Natural killer cell (primary cell): ENCODE results near the gene GFER. TPM values are rescaled to one million over a fixed set of nuclear protein-coding genes. Genes with fewer than 3 reads are reported as not detected.

ENCODE experiments used
- ATAC-seq, 3 donors: fragments of 150-1000 bp in 2 of 3; fragments of 200-7000 bp in 1 of 3; cut with Tn5 transposase; 1 replicate in 1 of 3; 2 replicates in 2 of 3; pipeline ENCODE4 v1.10.0; 2021; ENCODE audit warnings: mild to moderate bottlenecking in 2 of 3, moderate library complexity in 2 of 3
- DNase-seq, 2 donors: peaks; one replicate each; pipeline versions ENCODE4 v3.0.0 to v3.0.0-alpha.2; 2013 to 2021; ENCODE audit warnings: mixed read lengths in 1 of 2
- H3K27ac ChIP-seq: one replicate; pipeline ENCODE4 v1.5.1; 2013; ENCODE audit warnings: mild to moderate bottlenecking, low read length
- H3K27me3 ChIP-seq: one replicate; pipeline ENCODE4 v1.6.1; 2013; ENCODE audit warnings: low read length; ENCODE audit not compliant: control insufficient read depth, insufficient read depth
- H3K36me3 ChIP-seq: one replicate; pipeline ENCODE4 v1.6.1; 2013; ENCODE audit warnings: low read length; ENCODE audit not compliant: control insufficient read depth, insufficient read depth
- H3K4me1 ChIP-seq: one replicate; pipeline ENCODE4 v1.6.1; 2013; ENCODE audit warnings: low read length; ENCODE audit not compliant: control insufficient read depth, insufficient read depth
- H3K4me3 ChIP-seq: one replicate; pipeline ENCODE4 v1.5.1; 2013; ENCODE audit warnings: low read length
- H3K9me3 ChIP-seq: one replicate; pipeline ENCODE4 v1.6.1; 2013; ENCODE audit warnings: low read length; ENCODE audit not compliant: control insufficient read depth, insufficient read depth
- H3K27ac Mint-ChIP-seq, 2 donors: one replicate each; pipeline ENCODE4 v1.8.0; 2022; ENCODE audit warnings: mild to moderate bottlenecking in 2 of 2, mixed read lengths in 2 of 2, moderate library complexity in 1 of 2
- H3K27me3 Mint-ChIP-seq, 2 donors: one replicate each; pipeline ENCODE4 v1.8.0; 2022; ENCODE audit warnings: low read depth in 2 of 2, mixed read lengths in 2 of 2
- H3K36me3 Mint-ChIP-seq: one replicate; pipeline ENCODE4 v1.8.0; 2022; ENCODE audit warnings: mixed read lengths
- H3K4me1 Mint-ChIP-seq, 2 donors: one replicate each; pipeline ENCODE4 v1.8.0; 2022; ENCODE audit warnings: mixed read lengths in 2 of 2
- H3K4me3 Mint-ChIP-seq: one replicate; pipeline ENCODE4 v1.8.0; 2022; ENCODE audit warnings: mild to moderate bottlenecking, moderate library complexity, mixed read lengths
- H3K9me3 Mint-ChIP-seq, 2 donors: one replicate each; pipeline ENCODE4 v1.8.0; 2022; ENCODE audit warnings: mixed read lengths in 2 of 2
- CTCF ChIP-seq: fragments of 200-600 bp; IDR thresholded peaks from one replicate; pipeline ENCODE4 v1.8.0; 2022; ENCODE audit warnings: antibody characterized with exemption
- WGBS: methylation state at CpG from one replicate; pipeline ENCODE4 v1.1.7; 2013; ENCODE audit warnings: missing lambda C conversion rate; ENCODE audit not compliant: insufficient coverage; 5-methylcytosine and 5-hydroxymethylcytosine counted together
- intact Hi-C: fragments of 100-400 bp; cut with micrococcal nuclease; formaldehyde crosslinking; loops from one replicate; pipeline ENCODE4 v1.14.2; 2022
- total RNA-seq, 4 donors: library from RNA; stranded (reverse); fragments of 120-200 nt in 1 of 4; gene quantifications; one replicate each; pipeline versions ENCODE4 v1.2.3 to v1.2.4, GENCODE V29; 2013 to 2022

Gene GFER
- total RNA-seq, 3 donors from 2014 or later (not counting 1 experiment from before 2014, with no cell fraction given) = 23.8 to 29.5 (median 24.6) TPM

GRCh38 chr16:1942047-1942809 lies 41.8 kb upstream of the GFER start:
- WGBS = 17% methylated on average over 12 of the region's 17 CpGs
- no peaks in the 10 kb centered on the region for H3K9me3 Mint-ChIP-seq
- H3K4me3 ChIP-seq = peak overlapping the region; percentile 74

GRCh38 chr16:1942810-1943726 lies 40.9 kb upstream of the GFER start, which contains the start of gene MSRB1:
MSRB1 (minus strand) TSS chr16:1943199; CDS start chr16:1943156, 43 bp downstream.
- Mint-ChIP-seq H3K27ac (peak within 1 kb of the TSS; percentile 74 to 91), H3K4me1 (peaks cover 6 to 24% of the 10 kb centered on the region in 2 donors), H3K27me3 (no peaks in the 10 kb centered on the region), H3K4me3 (peak within 1 kb of the TSS; percentile 90), H3K36me3 (no peaks in the 10 kb centered on the region), H3K9me3 (no peaks in the 10 kb centered on the region)
- ATAC-seq (peak; percentile 98 to 99 (median 98)), DNase-seq (peak; percentile 98 to 100)
- Histone ChIP-seq H3K4me1 (peaks cover 27% of the 10 kb centered on the region), H3K27ac (peak within 1 kb of the TSS; percentile 55), H3K9me3 (no peaks in the 10 kb centered on the region), H3K36me3 (peaks cover 14% of the 10 kb centered on the region), H3K27me3 (no peaks in the 10 kb centered on the region), H3K4me3 (peak within 1 kb of the TSS; percentile 74)
- TF ChIP-seq CTCF = no peak
- intact Hi-C loops = no loop called here
- WGBS = 1% methylated on average over 74 of the region's 77 CpGs

More at GRCh38 chr16:1942047-1942809, 41.8 kb upstream of the GFER start:
- no peaks in the 10 kb centered on the region for H3K9me3 ChIP-seq
- Mint-ChIP-seq H3K4me3 (peak overlapping the region; percentile 90), H3K27me3 (no peaks in the 10 kb centered on the region), H3K36me3 (no peaks in the 10 kb centered on the region), H3K27ac (peak overlapping the region; percentile 74 to 91), H3K4me1 (peaks cover 6 to 24% of the 10 kb centered on the region in 2 donors)
- no peak overlapping the region for H3K27ac ChIP-seq
- DNase-seq = no peak
- peaks cover 15% of the 10 kb centered on the region for H3K36me3 ChIP-seq
- ATAC-seq = no peak
- H3K27me3 ChIP-seq = no peaks in the 10 kb centered on the region
- intact Hi-C loops = no loop called here
- no peak for TF ChIP-seq CTCF
- peaks cover 32% of the 10 kb centered on the region for H3K4me1 ChIP-seq

GRCh38 chr16:1944612-1945199 lies 39.3 kb upstream of the GFER start:
- TF ChIP-seq CTCF = no peak
- Mint-ChIP-seq H3K9me3 (no peaks in the 10 kb centered on the region), H3K27ac (peak overlapping the region; percentile 74 to 91), H3K36me3 (no peaks in the 10 kb centered on the region), H3K4me3 (peak overlapping the region; percentile 75), H3K4me1 (peaks cover 6 to 24% of the 10 kb centered on the region in 2 donors), H3K27me3 (no peaks in the 10 kb centered on the region)
- 94% methylated on average over 18 of the region's 21 CpGs for WGBS
- intact Hi-C loops = no loop called here
- H3K36me3 ChIP-seq = no peaks in the 10 kb centered on the region
- no peaks in the 10 kb centered on the region for H3K9me3 ChIP-seq
- peaks cover 27% of the 10 kb centered on the region for H3K4me1 ChIP-seq
- no peak for ATAC-seq
- no peak overlapping the region for H3K27ac ChIP-seq
- no peak overlapping the region for H3K4me3 ChIP-seq
- no peak for DNase-seq
- no peaks in the 10 kb centered on the region for H3K27me3 ChIP-seq
